NCI-H345 (cell line): ENCODE results near the gene MINPP1.
A peak's percentile ranks its signal among the peaks of the same experiment; 100 is the strongest.
"Not testable (repeated sequence)": the region's sequence is repeated elsewhere in the genome, so short reads cannot be mapped to it uniquely, and the experiment has no call there.

ENCODE experiments used
- DNase-seq: peaks from one replicate; lab custom pipeline; 2025; lab: John Stamatoyannopoulos, UW

Gene MINPP1

DNA sequence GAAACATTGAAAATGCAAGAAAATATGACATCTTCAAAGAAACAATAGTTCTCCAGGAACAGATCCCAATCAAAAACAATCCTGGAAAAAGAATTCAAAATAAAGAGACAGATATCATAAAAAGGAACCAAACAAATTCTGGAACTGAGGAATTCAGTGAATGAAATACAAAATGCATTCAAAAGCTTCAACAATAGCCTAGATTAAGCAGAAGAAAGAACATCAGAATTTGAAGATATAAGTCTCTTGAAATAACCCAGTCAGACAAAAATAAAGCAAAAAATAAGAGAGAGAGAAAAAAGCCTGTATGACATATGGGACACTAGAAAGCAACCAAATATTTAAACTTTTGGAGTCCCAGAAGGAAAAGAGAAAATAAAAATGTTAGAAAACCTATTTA, 60.3 kb downstream of the MINPP1 start:
- no peak for DNase-seq

DNA sequence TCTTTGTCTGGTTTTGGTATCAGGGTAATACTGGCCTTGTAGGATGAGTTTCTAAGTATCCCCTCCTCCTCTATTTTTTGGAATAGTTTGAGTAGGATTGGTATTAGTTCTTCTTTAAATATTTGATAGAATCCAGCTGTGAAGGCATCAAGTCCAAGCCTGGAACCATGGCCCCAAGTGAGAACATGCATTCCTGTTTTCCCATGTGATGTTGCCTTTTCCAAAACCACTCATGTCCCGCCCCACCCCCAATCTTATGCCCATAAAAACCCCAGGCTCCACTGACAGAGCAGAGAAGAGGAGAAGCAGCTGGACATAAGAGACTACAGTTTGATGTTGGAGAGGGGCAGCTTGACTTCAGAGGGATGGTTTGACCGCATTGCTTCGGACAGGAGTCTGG, 71.2 kb downstream of the MINPP1 start:
- no peak for DNase-seq

DNA sequence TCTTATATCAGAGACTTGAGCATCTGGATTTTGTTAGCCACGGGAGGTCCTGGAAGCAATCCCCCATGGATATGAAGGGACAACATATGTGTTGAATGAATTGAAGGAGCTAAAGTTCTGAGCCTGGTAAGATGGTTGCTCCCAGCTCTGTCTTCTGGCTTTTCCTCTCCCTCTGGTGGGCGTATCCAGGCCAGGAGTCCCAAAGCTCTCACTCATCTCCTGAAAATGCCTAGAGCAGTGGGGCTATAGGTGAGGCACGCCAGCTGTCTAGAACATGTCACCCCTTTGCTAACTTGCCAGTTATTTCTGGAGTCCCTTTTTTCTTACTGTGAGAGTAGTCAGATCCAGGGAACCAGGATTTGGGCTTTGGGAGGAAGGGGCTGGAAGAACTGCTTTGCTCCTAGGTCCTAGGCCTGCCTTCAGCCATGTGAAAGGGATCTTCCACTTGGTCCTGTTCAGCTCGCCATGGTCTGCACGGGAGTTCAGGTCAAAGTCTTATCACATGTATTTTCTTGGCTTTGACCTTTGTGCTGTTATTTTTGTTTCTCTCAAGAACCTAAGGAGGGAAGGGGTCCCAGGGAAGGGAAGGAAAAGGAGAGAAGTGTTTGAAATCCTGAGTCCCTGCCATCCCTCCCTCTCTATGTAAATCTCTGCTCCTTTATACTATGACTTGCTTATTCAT, 73.6 kb downstream of the MINPP1 start:
- DNase-seq = no peak

DNA sequence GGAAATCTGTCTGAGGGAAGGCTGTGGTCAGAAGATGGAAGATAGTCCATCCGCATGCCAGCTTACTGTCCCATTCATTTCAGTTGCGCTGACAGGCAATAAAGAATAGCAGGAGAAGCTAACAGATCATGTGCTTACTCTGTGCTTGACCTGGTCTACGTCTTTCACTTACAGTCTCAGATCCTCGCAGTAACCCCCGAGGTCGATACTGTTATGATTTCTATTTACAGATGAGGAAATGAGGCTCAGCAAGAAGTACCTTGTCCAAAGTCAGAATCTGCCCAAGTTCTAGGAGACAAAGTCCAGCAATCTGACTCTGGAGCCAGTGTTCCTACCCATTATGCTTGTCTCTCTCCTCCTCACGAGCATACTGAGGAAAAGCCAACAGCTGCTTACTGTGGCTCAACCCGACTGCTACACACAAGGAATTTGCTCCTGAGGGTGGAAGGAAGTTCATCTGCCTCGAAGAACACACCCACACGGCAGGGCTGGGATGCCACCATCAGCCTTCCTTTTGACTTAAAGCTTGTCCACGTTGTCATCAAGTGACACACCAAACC, 74.2 kb downstream of the MINPP1 start:
- DNase-seq = no peak

DNA sequence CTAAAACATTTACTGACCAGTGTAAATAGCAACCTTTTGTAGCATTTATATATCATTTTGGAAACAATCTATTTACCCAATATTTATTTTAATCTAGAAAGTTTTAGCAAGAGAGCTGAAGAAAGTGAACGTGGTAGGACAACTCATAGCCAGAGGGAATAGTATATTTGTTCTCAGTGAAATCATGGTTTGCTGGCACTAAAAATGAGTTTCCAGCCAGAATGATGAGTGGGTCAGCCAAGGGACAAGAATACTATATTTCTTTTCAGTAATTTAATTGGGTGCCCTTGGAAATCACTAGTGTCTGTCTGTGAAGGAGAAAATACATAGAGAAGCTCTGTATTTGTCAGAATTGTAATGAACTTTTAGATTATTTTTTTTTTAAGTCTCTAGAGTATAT, 74.9 kb downstream of the MINPP1 start:
- DNase-seq = no peak

DNA sequence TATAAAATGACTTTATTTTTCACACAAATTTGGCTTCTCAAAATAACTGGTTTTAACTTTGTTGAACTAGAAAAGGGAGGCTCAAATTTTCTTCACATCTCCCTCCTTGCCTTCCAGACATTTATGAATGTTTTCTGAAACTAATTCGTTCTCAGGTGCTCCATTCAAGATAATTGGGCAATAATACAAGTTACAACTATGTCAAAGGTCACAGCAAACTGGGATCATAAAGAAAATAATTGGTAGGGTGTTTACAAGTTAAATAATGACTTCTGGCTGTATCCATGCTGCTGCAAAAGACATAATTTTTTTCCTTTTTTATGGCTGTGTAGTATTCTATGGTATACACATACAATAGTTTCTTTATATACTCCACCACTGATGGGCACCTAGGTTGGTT, 75.3 kb downstream of the MINPP1 start:
- no peak for DNase-seq

DNA sequence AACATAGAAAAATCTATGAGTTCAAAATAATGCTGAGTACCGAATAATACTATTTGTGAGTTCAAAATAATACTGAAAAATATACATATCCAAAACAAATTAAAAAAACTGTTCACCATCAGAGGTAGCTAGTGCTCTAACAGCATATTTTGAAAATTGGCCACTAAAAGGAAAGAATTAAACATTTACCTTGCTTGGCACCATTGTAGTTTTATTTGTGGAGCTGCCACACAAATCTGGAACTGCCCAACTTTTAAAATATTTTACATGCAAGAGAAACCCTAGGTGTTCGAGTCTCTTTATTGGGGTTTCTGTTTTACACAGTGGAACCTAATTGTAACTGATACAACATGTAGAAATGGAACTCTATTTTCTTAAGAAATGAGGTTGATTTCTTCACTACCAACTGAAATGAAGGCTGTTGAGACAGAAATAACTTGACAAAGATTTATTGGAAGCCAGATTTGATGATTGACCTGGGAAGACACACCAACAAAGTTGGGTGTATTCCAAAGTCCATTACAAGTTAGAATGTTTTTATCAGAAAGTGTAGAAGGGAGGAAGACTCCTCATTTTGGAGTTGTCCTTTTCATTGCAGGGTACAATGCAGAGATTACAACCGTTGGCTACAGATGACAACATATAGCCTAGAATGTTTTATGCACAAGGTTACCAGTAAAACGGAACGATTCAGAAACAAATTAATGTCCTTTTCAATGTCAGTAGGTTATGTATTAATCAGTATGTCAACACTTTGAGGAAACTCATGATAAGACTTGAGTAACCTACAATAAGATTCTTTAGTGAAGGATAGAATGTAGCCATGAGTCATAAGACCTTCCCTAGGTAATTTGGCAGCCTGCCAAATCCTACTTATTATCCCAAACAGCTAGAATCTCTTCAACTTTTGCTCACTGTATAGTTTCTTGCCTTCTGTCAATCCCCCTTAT, 81.1 kb downstream of the MINPP1 start:
- DNase-seq = peak; percentile 4

DNA sequence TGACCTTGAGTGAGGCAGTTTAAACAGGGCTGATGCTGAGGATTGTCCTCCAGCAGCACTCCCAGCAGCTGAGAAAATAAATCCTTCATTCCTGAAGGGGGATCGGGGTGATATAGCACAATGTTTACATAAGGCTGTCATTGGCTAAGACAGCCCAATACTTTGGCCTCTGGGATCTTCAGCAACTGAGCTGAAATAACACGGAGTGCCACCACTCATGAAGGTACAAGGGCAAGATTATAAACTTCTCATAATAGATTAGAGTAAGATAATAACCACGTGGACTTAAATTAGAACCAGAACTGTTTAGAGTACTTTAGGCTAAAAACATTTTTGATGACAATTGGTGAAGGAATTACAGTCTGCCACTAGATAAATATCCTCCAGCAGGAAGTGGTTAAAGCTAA, 85.0 kb downstream of the MINPP1 start:
- no peak for DNase-seq

DNA sequence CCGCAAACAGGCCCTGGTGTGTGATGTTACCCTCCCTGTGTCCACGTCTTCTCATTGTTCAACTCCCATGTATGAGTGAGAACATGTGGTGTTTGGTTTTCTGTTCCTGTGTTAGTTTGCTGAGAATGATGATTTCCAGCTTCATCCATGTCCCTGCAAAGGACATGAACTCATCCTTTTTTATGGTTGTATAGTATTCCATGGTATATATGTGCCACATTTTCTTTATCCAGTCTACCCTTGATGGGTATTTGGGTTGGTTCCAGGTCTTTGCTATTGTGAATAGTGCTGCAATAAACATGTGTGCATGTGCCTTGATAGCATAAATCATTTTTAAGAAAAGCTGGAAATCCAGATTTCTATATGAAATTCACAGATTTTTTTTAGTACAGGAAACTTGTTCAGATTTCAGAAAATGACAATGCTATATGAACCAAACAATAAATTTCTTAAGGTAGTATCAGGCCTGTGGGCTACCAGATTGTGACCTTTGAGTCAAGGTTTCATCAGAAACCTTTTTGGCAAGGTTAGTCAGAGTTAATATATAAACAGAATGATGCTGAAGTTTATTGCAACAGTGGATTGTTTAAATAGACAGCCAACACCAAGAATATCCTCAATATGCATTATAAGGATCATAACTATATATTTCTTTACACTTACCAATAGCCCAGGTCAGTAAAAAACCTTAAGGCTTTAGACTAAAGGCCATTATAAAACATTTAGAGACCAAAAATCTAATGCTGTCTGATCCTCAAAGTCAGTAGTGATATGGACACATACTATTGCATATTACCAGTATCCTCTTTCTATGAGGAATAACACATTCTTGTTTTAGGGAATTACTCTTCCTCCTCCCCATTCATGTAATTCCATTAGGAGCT, 86.3 kb downstream of the MINPP1 start:
- DNase-seq = no peak

DNA sequence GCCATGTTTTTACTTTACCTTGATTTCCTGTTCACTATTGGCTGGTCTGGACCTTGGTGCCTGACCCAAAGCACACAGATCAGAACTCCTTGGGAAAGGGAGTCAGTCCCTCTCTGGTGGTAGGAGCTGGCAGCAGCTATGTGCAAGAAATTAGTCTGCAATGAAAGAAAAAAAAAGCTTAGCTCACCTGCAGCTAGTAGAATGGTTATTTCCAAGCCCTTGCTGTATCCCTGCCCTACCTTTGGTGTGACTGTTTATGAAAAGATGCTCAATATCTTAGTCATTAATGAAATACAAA, 86.8 kb downstream of the MINPP1 start:
- no peak for DNase-seq

DNA sequence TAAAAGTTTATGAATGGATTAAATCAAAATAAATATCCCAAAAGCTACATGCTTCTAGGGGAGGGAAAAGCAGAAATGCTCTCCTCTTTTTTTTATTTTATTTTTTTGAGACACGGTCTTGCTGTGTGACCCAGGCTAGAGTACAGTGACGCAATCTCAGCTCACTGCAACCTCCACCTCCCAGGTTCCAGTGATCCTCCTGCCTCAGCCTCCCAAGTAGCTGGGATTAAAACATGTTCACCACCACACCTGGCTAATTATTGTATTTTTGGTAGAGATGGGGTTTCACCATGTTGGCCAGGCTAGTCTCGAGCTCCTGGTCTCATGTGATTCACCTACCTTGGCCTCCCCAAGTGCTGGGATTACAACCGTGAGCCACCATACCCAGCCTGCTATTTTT, 88.2 kb downstream of the MINPP1 start:
- DNase-seq = not testable (repeated sequence)

DNA sequence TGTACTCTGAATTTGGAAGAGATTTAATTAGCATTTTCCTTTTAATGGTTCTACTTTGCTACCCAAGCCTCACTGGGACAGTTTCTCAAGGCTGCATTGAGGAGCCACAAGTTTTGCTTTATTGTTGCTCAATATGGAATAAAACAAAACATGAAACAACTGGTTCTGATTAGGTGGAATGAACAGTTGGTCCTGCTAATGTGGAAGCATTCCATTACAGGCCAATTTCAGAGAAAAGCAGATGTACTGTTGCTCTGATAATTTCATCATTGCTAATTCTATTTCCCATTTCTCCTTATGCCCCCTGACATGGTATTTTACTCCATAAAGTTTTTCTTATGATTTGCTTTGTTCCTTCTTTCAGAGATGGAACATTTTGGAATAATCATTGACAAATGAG, 89.0 kb downstream of the MINPP1 start:
- no peak for DNase-seq

DNA sequence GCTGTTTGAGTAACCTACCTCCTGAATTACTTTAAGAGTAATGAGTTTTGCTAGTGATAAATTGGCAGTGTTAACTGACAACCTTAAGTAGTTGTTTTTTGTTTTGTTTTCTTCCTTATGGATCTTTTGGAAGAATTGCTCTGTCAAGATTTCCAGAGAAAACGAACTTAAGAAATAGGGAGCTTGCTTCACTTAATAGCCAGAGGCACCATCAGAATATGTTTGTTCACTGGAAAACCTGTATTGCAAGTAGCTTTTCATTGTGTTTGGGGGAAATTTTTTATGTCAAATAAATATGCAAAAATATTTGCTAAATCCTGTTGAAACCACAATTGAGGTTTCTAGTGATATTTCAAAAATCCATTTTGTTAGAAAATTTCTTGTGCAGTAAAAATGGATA, 89.5 kb downstream of the MINPP1 start:
- DNase-seq = no peak

DNA sequence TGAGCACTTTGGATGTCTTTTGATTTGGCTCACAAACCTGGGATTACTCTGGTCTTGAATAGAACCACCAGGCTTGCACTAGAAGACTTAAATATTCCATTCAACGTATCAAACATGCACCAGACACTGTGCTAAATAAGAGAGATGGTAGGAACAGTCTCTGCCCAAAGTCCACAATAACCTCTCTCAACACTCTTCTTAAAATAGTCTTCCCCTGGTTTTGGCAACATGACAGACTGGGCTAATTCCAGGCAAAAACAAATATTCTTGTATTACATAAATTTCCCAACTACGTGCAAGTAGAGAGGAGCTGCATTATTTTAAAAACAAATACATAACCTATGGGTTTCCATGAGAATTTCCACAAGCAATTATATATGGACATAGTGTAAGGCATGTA, 90.2 kb downstream of the MINPP1 start:
- DNase-seq = no peak

DNA sequence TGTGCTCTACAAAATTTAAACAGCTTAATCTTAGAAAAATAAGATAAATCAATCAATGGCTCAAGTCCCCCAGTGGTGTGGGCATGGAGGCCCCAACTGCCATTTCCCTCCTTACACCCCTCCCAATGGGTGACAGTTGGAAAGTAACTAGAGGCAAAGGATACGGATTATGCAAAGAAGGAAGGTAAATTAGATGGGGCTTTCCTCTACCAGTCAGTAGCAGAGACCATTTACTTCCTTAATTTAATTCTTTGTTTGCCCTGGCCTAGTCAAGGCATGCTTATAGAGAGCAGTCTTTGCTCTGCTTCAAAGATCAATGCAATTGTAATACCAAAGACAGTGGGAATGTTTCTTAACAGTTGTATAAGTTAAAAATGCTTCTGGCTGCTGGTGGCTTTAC, 91.7 kb downstream of the MINPP1 start:
- DNase-seq = no peak

DNA sequence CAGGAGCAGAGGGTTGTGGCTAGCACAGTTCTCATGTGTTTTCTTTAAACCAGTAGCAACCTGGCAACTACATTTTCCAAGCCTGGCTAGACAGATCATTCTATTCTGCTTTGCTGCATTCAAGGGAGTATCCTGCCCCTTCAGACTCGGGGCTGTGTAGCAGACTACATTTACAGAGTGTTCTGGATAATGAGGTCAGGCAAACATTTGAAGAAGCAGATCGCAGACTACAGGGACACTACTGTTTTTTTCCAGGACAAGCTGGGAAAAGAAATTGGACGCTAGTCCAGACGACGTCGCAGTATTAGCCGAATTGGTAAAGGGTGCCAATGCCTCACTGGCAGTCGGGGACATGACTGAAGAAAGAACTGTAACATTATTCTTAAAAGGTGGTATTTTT, 94.0 kb downstream of the MINPP1 start:
- no peak for DNase-seq

DNA sequence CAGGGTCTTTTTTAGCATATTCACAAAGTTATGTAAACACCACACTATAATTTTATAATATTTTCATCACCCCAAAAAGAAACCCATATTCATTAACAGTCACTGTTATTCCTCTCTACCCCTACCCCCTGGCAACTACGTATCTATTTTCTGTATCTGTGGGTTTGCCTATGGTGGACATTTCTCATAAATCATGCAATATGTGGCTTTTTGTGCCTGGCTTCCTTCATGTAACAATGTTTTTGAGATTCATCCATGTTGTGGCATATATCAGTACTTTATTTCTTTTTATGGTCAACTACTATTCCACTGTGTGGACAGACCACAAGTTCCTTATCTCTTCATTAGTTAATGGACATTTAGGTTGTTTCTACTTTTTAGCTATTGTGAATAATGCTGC, 95.9 kb downstream of the MINPP1 start:
- no peak for DNase-seq
